ENCODE data around the gene CPEB4.

The CPEB4 gene

GRCh38 chr5:173887610-173888472 is at the start of gene CPEB4:
Gene CPEB4 (plus strand): TSS chr5:173888349. CDS start chr5:173889734, 1,385 bp downstream.
- peak; percentile 100 for DNase-seq (ENCODE audit: low spot score)

- DNase-seq (ENCODE audit: low spot score): no peak
Measured at GRCh38 chr5:173839117-173839713, 48.9 kb upstream of the CPEB4 start.

GRCh38 chr5:173840111-173840983 is 47.8 kb upstream of the CPEB4 start:
- DNase-seq (ENCODE audit: low spot score): no peak

GRCh38 chr5:173841710-173842109 is 46.4 kb upstream of the CPEB4 start:
- DNase-seq (ENCODE audit: low spot score): no peak

GRCh38 chr5:173843794-173844193 is 44.4 kb upstream of the CPEB4 start:
- no peak for DNase-seq (ENCODE audit: low spot score)

GRCh38 chr5:173845321-173845720 is 42.8 kb upstream of the CPEB4 start:
- no peak for DNase-seq (ENCODE audit: low spot score)

- DNase-seq (ENCODE audit: low spot score): no peak
Measured at GRCh38 chr5:173846929-173847501, 41.1 kb upstream of the CPEB4 start.

GRCh38 chr5:173848986-173849596 is 39.1 kb upstream of the CPEB4 start:
- no peak for DNase-seq (ENCODE audit: low spot score)

GRCh38 chr5:173849908-173850307 is 38.2 kb upstream of the CPEB4 start:
- DNase-seq (ENCODE audit: low spot score): no peak

GRCh38 chr5:173850659-173851058 is 37.5 kb upstream of the CPEB4 start:
- no peak for DNase-seq (ENCODE audit: low spot score)

GRCh38 chr5:173851595-173852243 is 36.4 kb upstream of the CPEB4 start:
- DNase-seq (ENCODE audit: low spot score): no peak

- DNase-seq (ENCODE audit: low spot score): no peak
Measured at GRCh38 chr5:173852790-173853359, 35.3 kb upstream of the CPEB4 start.

GRCh38 chr5:173853370-173854131 is 34.6 kb upstream of the CPEB4 start:
- no peak for DNase-seq (ENCODE audit: low spot score)

GRCh38 chr5:173855162-173855994 is 32.8 kb upstream of the CPEB4 start:
- no peak for DNase-seq (ENCODE audit: low spot score)

- no peak for DNase-seq (ENCODE audit: low spot score)
Measured at GRCh38 chr5:173855995-173856656, 32.0 kb upstream of the CPEB4 start.

- DNase-seq (ENCODE audit: low spot score): no peak
Measured at GRCh38 chr5:173857234-173857633, 30.9 kb upstream of the CPEB4 start.

GRCh38 chr5:173858021-173858669 is 30.0 kb upstream of the CPEB4 start:
- DNase-seq (ENCODE audit: low spot score): no peak

Measured in Ammon's horn (tissue), 1 donor.